HL-60/S4 treated with phorbol 12-myristate 13-acetate at 8.2 ng/mL for 4 days and 3 days (cell line): ENCODE results near the gene LACRT.
"Not testable (repeated sequence)": the region's sequence is repeated elsewhere in the genome, so short reads cannot be mapped to it uniquely, and the experiment has no call there.

Experiments
- in situ Hi-C: fragments of 300-500 bp; cut with MboI; formaldehyde crosslinking; loops from 2 replicates; pipeline ENCODE4 v1.15.0; 2022; ENCODE audit warnings: low sequenced_read_pairs

LACRT gene, protein sequence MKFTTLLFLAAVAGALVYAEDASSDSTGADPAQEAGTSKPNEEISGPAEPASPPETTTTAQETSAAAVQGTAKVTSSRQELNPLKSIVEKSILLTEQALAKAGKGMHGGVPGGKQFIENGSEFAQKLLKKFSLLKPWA

DNA sequence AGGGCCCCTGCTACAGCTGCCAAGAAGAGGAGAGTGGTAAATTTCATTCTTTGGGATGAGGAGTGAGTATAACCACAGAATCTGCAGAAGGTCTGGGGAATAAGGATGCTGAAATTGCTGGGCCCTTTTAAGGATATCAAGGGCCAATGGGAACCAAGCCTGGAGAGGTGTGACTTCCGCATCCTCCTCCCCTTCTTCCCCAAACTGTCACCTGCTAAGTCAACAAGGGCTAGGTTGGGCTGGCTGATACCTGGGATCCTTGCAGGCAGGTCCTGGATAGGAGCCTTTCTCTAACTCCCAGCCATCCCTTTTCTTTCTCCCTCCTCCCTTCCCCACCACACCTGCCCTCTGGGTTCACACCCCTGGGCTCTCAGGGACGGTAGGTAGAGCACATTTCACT is at the start of gene LACRT:
LACRT (minus strand) TSS at position 101 of the 400 bp plus-strand sequence; CDS start at position 47, 54 bp downstream.
- in situ Hi-C loops, result no loop called here

DNA sequence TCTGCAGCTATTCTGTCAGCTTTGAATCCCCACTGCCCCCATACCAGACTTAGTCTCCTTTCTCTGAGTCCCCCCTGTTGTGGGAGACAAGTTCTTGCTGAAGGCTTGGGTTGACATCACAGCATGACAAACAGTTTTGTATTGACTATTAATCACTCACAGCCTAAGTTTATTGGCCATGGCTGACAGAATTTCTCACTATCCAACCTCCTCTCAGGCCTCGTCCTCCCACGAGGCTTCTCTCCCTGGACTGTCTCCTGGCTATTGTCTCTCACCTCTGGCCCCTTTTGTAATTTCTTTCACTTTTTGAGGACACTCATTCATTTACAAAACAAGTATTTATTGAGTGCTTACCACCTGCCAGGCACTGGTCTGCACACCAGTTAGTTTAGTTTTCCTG is 48.7 kb upstream of the LACRT start:
- in situ Hi-C loops, result no loop called here

DNA sequence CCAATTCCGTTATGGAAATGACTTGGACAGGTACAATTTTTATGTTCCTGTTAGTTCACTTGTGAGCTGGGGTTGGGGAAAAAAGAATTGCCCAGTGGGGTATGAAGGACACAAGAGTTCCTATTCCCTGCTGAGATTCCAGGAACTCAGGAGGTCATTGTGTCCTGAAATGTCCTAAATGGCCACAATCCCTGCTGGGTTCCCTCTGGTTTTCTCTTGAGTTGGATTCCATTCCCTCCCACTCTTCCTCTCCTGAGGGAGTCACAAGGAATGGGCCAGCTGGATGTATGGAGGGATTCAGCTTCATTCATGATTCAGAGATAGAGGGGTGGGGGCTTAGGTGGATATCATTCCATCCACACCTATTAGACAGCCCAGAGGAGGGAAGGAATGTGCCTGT is 48.0 kb upstream of the LACRT start:
- in situ Hi-C loops, result no loop called here

DNA sequence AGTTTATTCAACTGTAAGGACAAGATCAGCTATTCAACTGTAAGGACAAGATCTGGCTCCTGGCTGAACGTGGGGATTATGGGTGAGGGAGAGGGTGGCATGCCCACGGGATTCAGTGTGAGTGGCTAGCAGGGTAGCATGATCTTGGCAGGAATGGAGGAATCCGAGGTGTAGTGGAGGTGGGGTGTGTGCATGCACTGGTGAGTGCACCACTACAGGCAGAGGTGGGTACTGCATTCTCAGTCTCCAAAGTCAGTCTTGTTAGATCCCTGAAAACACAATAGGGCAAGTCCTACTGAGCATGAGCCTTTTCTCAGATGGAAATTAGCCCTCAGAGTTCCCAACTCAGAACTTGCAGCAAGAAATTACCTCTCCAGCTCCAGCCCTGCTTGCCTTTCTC is 45.7 kb upstream of the LACRT start:
- in situ Hi-C loops, result no loop called here

DNA sequence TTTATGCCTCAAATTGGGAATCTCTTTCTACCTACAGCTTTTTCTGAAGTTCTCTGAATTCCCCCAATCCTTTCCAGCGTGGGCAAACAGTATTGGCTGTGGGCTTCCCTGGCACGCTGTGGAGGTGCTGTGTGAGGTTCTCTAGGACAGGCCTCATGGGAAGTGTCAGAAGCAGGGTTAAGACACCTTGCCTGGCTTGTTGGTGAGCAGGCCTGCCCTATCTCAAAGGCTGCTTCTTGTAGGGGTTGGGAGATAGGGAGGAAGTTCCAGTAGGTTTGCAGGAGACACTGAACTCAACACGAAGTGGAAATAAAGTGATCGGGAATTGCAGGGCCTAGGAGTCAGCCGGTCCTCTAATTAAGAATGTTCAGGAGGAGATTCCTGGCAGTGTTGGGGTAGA is 43.4 kb upstream of the LACRT start:
- in situ Hi-C loops, result no loop called here

DNA sequence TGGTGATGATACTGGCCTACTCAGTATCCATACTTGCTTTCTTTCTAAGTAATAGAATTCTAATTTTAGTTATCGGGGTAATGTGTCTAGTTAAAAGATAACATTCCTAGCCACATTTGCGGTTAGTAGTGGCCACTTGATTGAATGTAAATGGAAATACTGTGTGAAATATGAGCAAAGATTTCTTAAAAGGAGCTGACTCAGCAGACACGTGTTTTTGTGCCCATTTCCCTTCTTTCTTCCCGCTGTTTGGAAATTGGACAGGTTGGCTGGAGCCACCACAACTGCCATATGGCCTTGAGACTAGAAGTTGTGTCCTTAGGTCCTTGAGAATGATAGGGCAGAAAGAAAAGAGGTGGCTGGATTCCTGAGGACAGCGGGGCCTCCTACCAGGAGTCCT is 33.2 kb upstream of the LACRT start:
- in situ Hi-C loops, result no loop called here

DNA sequence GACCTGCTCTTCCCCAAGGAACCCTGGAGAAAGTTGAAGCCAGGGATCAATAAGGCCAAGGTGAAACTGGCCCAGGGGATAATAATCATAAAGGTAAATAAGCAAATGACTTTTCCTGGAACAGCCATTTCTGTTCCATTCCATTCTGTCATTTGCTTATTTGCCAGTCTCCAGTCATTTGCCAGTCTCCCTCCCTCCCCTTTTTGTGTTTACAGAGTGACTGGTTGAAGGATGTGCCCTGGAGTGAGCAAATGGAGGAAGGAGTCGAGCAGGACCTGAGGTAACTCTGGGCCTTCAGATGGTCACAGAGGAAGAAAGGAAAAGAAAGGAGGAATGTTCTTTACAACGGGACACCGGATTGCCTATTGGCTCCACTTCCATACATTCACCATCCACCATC is 31.3 kb upstream of the LACRT start:
- in situ Hi-C loops, result no loop called here

DNA sequence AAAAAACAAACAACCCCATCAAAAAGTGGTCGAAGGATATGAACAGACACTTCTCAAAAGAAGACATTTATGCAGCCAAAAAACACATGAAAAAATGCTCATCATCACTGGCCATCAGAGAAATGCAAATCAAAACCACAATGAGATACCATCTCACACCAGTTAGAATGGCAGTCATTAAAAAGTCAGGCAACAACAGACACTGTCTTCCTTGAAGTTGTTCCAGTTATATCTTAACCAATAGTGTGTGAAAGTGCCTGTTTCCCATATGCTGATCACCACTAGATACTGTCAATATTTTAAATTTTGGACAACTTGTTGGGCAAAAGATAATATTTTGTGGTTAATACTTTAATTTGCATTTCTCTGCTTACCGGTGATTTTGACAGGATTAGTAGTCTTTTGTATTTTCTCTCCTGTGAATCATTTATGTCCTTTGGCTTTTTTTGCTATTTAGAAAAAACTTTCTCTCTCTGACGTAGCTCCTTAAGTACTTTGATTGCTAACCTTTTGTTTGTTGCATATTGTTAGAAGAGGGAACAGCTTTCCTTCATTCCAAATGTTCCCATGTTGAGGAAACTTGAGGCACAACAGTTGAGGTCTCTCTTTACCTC is 30.4 kb upstream of the LACRT start:
- in situ Hi-C loops, result not testable (repeated sequence)

DNA sequence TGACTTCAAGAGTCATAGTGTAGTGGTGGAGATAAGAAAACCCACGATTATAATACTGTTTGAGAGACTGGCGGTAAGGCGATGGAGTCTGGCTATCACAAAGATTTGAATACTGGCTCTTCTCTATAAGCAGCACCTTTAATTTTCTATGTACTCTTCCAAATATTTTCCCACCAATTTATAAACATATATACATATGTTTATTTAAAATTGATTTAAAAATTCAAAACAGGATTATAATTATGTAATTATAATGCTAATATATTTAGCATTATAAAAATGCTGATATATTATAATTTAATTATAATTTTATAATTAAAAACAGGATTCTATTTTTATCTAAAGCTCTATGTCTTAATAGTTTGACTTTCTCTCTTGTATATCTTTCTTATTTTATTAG is 28.9 kb upstream of the LACRT start:
- in situ Hi-C loops, result no loop called here

DNA sequence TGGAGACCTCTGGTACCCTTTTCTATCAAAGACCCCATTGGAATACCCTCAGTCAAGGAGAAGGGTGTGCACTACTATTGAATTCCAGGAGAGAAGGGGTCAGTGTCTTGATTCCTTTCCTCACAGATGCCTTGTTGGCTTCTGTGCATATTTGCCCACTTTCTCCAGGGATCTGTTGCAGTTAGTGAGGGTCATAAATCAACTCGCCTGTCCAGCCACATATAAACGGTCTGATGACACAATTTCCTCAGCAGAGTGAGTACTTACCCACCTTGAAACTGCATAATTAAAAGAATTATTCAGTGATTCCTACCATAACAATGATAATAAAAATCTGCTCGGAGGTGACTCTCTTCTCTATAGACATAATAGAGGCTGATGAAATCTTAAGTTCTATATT is 27.3 kb upstream of the LACRT start:
- in situ Hi-C loops, result no loop called here

DNA sequence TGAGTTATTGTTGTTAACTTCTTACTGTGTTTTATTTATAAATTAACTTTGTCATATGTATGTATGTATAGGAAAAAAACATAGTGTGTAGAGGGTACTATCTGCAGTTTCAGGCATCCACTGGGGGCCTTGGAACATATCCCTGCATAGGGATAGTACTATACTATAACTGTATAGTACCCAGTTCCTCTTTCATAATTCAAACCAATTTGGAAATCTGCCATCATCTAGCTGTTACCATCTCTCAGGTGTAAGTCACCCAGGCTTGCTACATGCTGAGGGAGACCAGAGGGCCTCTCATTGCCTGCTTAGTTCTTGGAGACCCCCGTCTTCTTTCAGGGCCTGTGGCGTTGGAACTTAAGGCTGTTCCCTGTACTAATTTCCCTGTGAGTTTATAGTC is 26.4 kb upstream of the LACRT start:
- in situ Hi-C loops, result no loop called here

DNA sequence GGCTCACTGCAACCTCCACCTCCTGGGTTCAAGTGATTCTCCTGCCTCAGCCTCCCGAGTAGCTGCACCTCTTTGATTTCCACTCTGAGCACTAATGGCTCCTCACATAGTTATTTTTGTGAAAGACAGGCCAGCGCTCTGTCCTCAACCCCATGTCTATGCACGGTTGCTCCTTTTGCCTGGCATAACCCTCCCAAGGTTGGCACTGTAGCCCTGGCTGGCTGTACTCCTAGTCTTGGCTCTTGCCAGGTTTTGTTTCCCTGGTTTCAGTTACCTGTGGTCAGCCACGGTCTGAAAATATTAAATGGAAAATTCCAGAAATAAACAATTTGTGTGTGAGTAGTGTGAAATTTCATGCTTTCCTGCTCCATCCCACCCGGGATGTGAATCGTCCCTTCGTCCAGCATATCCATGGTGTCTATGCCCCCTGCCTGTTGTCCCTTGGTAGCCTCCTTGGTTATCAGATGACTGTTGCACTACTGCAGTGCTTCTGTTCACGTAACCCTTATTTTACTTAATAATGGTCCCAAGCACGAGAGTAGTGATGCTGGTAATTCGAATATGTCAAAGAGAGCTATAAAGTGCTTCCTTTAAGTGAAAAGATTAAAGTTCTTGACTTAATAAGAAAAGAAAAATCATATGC is 25.7 kb upstream of the LACRT start:
- in situ Hi-C loops, result no loop called here

DNA sequence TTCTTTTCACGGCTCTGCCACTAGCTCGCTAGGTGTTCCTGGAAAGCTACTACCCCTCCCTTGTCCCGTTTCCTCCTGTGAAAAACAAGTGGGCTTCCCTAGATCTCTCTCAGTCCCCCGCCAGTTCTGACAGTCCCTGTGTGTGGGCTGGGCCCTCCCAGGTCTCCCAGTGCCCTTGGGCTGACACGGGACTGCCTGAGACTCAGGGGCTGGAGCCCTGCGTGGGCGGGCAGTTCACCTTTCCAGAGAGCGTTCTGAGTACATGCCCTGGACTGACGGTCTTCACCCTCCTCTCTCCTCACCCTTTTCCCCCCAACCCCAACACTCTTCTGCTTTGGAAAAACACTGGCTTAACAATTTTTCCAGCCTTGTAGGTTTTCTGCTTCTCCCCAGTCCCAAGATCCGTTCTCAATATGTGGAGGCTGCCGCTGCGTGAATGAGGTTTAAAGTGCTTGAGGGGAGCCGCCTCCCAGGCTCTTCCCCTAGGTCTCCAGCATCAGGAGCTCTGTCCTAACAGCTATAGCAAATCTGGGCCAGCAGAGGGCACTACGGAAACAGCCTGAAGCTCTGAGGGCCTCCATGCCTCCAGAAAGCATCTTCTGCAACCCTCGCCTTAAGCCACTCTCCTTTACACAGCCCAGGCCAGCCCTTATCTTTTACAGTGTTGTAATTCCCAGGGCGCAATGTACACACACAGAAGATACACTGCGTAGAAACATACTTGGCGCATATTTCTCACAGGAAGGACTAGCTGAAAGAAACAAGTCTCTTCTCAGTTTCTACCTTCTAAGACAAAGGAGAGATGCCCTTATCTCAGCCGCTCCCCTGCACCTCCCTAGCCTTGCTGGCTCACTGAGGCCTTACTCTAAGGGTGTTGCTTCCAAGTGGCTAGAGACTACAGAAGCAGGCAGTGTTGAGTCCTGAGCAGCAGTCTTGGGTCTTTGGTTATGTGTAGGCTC is 23.9 kb upstream of the LACRT start:
- in situ Hi-C loops, result no loop called here

DNA sequence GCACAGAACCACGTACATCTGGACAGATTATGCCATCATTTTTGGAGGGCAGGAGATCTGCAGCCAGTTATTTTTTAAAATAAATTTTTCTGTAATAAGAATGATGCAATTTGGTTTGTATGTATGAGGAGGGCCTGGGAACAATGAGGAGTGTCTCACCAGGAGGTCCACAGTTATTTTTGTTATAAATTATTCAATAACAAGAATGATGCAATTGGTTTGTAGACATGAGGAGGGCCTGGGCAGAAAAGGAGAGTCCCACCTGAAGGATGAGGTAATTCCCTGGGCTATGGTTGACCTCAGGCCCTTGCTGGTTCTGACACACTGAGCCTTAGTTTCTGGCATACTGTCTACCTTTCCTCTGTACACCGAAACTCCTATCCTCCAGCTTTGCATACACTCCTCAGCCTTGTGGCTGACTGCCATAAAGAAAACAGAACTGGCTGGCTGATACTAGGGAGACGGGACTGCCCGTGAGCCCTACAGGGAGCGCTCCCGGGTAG is 22.5 kb upstream of the LACRT start:
- in situ Hi-C loops, result no loop called here

DNA sequence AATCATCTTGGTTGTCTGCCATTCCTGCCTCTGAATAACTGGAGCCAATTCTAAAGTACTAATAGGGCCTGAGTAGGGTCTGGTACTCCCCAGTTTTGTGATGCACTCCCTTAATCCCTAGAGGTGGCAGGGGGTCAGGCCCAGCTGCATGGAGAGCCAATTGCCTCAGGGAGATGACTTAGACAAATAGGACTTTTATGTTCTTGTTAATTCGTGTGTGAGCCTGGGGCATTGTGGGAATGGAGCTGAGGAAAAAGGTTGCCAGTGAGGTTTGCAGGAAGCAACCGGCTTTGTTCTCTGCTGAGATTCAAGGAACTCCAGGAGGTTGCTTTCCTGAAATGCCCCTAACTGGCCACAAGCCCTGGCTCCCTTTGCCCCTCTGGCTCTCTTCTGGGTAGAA is 20.2 kb upstream of the LACRT start:
- in situ Hi-C loops, result no loop called here

DNA sequence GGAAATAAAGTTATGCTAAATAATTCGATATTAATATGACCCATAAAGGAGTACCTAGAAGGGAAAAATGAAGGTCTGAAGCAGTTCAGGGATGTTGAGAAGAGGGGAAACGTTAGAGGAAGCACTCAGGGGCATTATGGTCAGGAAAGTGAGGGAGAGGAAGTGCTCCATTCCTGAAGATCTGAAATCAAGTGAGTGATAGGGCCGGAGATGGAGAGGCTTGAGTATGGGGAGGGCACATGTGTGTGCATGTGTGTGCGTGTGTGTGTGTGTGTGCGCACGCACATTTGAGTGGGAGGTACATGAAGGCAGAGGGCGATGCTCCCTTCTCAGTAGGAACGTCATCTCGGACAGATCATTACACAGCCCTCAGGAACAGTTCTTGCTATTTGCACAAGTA is 18.3 kb upstream of the LACRT start:
- in situ Hi-C loops, result no loop called here

DNA sequence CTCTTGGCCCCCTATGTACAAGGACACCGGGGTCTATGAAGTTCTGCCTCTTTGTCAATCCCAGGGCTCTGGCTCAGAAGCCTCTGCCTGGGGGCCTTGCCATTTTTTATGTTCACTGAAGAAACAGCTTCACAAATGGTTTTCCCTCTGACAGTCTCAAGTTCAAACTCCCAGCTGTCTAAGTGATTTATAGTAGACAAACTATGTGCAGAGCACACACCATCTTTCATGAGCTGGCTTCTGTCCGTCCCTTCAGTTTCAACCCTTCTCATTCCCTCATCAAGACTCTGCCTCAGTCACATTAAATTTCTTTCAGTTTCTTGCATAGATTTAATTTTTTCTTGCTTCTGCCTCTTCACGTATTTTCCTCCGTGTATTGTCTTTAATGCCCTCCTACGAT is 16.2 kb upstream of the LACRT start:
- in situ Hi-C loops, result no loop called here

DNA sequence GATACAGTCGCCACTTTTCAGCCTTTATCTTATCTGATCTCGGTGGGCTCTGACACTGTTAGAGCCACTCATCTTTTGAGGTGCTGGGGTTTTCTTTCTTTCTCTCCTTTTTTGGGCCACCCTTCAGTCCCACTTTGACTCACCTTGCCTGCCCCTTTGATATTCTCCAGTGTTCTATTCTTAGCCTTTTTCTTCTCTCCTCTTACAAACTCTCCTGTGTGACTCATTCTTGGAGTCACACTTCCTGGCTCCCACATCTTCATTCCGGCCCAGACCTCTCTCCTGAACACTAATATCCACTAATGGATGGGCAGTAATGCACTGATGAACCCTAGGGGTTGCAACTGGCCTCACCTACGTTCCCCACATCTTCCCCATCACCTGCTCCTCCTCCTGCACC is 15.7 kb upstream of the LACRT start:
- in situ Hi-C loops, result no loop called here

DNA sequence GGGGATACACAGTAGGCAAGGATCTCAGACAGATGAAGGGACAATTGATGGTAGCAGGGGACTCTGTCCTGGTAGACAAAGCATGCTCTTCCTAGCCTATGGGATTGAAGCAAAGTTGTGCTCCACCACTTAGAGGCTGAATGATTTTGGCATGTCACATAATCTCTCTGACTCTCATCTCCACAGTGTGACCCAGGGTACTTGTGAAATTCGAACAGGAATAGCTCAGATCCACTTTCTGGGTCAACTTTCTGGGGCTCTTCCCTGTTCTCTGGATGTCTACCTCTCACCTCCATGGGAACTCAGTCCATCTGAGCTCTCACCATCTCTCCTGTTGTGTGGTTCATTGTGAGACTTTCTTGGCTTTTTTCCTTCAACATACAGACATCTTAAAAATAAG is 15.1 kb upstream of the LACRT start:
- in situ Hi-C loops, result no loop called here

DNA sequence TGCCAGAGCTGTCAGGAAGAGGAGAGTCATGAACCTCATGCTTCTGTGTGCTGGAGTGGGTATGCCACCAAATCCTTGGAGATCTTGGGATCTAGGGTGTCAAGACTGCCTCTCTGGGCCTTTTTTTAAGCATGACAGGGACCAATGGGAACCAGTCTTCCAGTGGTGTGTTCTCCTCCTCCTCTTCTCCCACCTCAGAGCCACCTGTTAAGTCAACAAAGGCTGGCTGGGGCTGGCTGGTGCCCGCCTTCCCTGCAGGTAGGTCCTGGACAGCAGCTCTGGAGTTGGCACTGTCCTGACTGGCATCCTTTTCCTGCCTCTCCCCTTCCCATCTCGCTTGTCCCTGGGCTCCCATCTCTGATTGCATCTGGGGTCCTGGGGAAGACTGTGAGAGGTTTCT is 13.6 kb upstream of the LACRT start, which contains the start of gene DCD:
DCD (minus strand) TSS at position 101 of the 400 bp plus-strand sequence; CDS start at position 39, 62 bp downstream.
- in situ Hi-C loops, result no loop called here

DNA sequence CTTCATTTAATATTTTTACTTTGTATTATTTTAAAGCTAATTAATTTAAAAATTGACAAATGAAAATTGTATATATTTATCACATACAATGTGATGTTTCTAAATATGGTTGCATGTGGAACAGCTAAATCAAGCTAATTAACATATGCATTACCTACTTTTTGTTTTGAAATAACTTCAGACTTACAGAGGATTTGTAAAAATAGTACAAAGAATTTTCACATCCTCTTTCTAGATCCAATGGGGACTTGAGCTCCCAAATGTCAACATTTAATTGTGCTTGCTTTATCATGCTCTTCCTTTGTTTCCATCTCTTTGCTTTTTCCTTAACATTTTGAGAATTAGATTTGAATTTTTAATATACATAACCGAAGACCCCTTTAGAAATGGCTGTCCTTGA is 6.9 kb upstream of the LACRT start:
- in situ Hi-C loops, result no loop called here
